Measurements from ENCODE around the gene INPP1.

GRCh38 chr2:190319555-190320498 lies 23.6 kb upstream of the INPP1 start, which contains the start of gene HIBCH:
- no peak for TF ChIP-seq EZH2 (IDR thresholded peaks at IDR 0.05; ENCODE audit: low read depth, low read length, severe bottlenecking)
- TF ChIP-seq, protein P1, sequence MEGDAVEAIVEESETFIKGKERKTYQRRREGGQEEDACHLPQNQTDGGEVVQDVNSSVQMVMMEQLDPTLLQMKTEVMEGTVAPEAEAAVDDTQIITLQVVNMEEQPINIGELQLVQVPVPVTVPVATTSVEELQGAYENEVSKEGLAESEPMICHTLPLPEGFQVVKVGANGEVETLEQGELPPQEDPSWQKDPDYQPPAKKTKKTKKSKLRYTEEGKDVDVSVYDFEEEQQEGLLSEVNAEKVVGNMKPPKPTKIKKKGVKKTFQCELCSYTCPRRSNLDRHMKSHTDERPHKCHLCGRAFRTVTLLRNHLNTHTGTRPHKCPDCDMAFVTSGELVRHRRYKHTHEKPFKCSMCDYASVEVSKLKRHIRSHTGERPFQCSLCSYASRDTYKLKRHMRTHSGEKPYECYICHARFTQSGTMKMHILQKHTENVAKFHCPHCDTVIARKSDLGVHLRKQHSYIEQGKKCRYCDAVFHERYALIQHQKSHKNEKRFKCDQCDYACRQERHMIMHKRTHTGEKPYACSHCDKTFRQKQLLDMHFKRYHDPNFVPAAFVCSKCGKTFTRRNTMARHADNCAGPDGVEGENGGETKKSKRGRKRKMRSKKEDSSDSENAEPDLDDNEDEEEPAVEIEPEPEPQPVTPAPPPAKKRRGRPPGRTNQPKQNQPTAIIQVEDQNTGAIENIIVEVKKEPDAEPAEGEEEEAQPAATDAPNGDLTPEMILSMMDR (IDR thresholded peaks at IDR 0.05; ENCODE audit: control extremely low read depth in 1 of 3, insufficient read depth in 1 of 3, low read depth in 1 of 3, low read length in 3 of 3): peak; percentile 78 to 93 (median 82)
- TF ChIP-seq CBX5 (IDR thresholded peaks at IDR 0.05; ENCODE audit: low read depth, low read length): no peak
- 0 out of 2 replicates have a peak, but pooled peaks have one; percentile 71 for TF ChIP-seq RBBP5 (IDR thresholded peaks at IDR 0.05; ENCODE audit: borderline replicate concordance, low read depth, low read length)
- TF ChIP-seq POLR2A (IDR thresholded peaks at IDR 0.05; ENCODE audit: control extremely low read depth in 1 of 2, low read depth in 2 of 2, low read length in 2 of 2): peak; percentile 50 to 54; a peak in 2 of 3 replicates
- peak; percentile 33; the same call in 1 of the 2 replicates for TF ChIP-seq SP1 (IDR thresholded peaks at IDR 0.05; ENCODE audit: low read depth, low read length)
- no peak for TF ChIP-seq GABPA (IDR thresholded peaks at IDR 0.05; ENCODE audit: borderline replicate concordance, insufficient read depth, low read length)
- TF ChIP-seq POLR2AphosphoS5 (IDR thresholded peaks at IDR 0.05; ENCODE audit: low read depth, low read length): peak; percentile 64
- peak; percentile 20; the same call in 1 of the 2 replicates for TF ChIP-seq GTF2F1 (IDR thresholded peaks at IDR 0.05; ENCODE audit: borderline replicate concordance, low read depth, low read length)
- no peak for TF ChIP-seq HDAC6 (IDR thresholded peaks at IDR 0.05; ENCODE audit: low read depth, low read length)
- TF ChIP-seq NANOG (IDR thresholded peaks at IDR 0.05; ENCODE audit: insufficient read depth, low read depth, low read length, poor library complexity, severe bottlenecking): peak; percentile 2
- peak; percentile 50; the same call in 1 of the 2 replicates for TF ChIP-seq MAX (IDR thresholded peaks at IDR 0.05)
- TF ChIP-seq EGR1 (IDR thresholded peaks at IDR 0.05; ENCODE audit: borderline replicate concordance, low read depth, low read length): peak; percentile 89
- TF ChIP-seq TEAD4 (IDR thresholded peaks at IDR 0.05; ENCODE audit: low read depth, low read length): no peak

Measured in H1 (cell line).